Measurements from ENCODE around the gene RFX2.

DNA sequence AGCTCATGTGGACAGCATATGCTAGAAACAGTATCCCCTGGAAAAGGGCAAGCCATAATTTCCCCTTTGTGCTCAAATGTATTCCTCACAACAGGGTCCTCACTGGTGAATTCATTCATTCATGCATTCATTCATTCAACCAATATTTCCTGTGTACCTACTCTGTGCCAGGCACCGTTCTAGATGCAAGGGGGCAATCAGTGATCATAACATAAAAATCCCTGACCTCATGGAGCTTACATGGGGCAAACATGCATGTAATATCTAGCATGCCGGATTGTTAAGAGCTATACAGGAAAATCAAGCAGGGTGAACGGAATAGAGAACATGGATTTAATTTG, 134.9 kb downstream of the RFX2 start:
- TF ChIP-seq, protein P1, sequence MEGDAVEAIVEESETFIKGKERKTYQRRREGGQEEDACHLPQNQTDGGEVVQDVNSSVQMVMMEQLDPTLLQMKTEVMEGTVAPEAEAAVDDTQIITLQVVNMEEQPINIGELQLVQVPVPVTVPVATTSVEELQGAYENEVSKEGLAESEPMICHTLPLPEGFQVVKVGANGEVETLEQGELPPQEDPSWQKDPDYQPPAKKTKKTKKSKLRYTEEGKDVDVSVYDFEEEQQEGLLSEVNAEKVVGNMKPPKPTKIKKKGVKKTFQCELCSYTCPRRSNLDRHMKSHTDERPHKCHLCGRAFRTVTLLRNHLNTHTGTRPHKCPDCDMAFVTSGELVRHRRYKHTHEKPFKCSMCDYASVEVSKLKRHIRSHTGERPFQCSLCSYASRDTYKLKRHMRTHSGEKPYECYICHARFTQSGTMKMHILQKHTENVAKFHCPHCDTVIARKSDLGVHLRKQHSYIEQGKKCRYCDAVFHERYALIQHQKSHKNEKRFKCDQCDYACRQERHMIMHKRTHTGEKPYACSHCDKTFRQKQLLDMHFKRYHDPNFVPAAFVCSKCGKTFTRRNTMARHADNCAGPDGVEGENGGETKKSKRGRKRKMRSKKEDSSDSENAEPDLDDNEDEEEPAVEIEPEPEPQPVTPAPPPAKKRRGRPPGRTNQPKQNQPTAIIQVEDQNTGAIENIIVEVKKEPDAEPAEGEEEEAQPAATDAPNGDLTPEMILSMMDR (IDR thresholded peaks at IDR 0.05): no peak
- TF ChIP-seq POLR2AphosphoS5 (IDR thresholded peaks at IDR 0.05) (no peak), EP300 (IDR thresholded peaks at IDR 0.05) (no peak)
